ENCODE data around the gene ADAMTS14.
"Not testable (repeated sequence)": the region's sequence is repeated elsewhere in the genome, so short reads cannot be mapped to it uniquely, and the experiment has no call there.

Gene ADAMTS14

DNA sequence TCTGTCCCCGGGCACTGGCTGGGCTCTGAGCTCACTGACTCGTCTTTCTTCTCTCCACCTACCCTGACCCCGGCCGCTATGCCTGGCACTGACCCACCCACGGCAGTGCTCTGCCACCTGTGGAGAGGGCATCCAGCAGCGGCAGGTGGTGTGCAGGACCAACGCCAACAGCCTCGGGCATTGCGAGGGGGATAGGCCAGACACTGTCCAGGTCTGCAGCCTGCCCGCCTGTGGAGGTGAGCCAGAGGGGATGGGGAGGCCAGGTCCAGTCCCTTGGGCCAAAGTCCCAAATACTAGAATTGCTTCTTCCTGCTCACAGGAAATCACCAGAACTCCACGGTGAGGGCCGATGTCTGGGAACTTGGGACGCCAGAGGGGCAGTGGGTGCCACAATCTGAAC lies 85.5 kb downstream of the ADAMTS14 start:
- H3K36me3 ChIP-seq (ENCODE audit: control insufficient read depth, insufficient read depth, low read length), result no peaks in the 10 kb centered on the region
- no peaks in the 10 kb centered on the region for H3K9me3 ChIP-seq (ENCODE audit: control insufficient read depth, low read length)
- H3K27me3 ChIP-seq (ENCODE audit: control insufficient read depth, insufficient read depth, low read length), result peaks cover 5% of the 10 kb centered on the region
- no peak overlapping the region for H3K9ac ChIP-seq (ENCODE audit: low read length)
- H3K4me1 ChIP-seq (ENCODE audit: control insufficient read depth, insufficient read depth, low read length), result peaks cover 4% of the 10 kb centered on the region
- no peak overlapping the region for H3K4me3 ChIP-seq (ENCODE audit: low read length)

DNA sequence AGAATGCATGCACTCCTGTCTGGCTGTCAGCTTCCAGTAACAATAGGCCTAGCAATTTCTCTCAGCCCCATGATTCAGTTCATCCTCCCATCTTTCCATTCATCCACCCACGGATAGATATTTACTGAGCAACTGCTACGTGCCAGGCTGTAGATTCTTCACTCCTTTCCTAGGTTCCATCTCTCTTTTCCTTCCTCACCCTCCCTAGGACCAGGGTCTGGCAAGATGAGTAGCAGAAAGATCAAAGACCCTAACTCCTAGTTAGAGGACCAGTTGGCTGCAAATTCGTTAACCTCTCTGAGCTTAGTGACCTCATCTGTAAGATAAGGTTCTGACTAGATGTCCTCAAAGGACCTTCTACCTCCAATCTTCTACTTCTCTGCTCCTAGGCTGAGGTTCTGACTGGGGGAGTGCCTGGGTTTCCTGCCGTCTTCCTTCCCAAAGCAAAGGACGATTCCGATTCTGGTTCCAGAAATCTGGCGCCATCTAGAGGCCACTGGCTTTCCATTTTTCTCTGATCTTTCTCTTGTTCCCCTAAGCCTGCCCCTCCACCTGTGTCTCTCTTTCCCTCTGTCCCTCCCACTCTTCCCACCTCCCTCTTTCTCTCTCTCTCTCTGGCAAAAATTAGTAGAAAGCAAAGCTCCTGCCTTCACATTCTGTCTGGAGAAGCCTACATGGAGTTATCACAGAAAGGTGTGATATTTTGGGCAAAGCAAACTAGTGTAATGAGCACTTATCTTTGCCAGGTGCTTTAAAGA lies 86.6 kb downstream of the ADAMTS14 start:
- peaks cover 5% of the 10 kb centered on the region for H3K27me3 ChIP-seq (ENCODE audit: control insufficient read depth, insufficient read depth, low read length)
- peaks cover 4% of the 10 kb centered on the region for H3K4me1 ChIP-seq (ENCODE audit: control insufficient read depth, insufficient read depth, low read length)
- H3K9ac ChIP-seq (ENCODE audit: low read length), result no peak overlapping the region
- H3K36me3 ChIP-seq (ENCODE audit: control insufficient read depth, insufficient read depth, low read length), result no peaks in the 10 kb centered on the region
- no peaks in the 10 kb centered on the region for H3K9me3 ChIP-seq (ENCODE audit: control insufficient read depth, low read length)
- H3K4me3 ChIP-seq (ENCODE audit: low read length), result no peak overlapping the region

- Histone ChIP-seq H3K9ac (ENCODE audit: low read length) (no peak overlapping the region), H3K36me3 (ENCODE audit: control insufficient read depth, insufficient read depth, low read length) (no peaks in the 10 kb centered on the region), H3K4me1 (ENCODE audit: control insufficient read depth, insufficient read depth, low read length) (peaks cover 4% of the 10 kb centered on the region), H3K4me3 (ENCODE audit: low read length) (no peak overlapping the region), H3K27me3 (ENCODE audit: control insufficient read depth, insufficient read depth, low read length) (peaks cover 5% of the 10 kb centered on the region), H3K9me3 (ENCODE audit: control insufficient read depth, low read length) (no peaks in the 10 kb centered on the region)
Observed at GRCh38 chr10:70759781-70760180, 87.5 kb downstream of the ADAMTS14 start.

DNA sequence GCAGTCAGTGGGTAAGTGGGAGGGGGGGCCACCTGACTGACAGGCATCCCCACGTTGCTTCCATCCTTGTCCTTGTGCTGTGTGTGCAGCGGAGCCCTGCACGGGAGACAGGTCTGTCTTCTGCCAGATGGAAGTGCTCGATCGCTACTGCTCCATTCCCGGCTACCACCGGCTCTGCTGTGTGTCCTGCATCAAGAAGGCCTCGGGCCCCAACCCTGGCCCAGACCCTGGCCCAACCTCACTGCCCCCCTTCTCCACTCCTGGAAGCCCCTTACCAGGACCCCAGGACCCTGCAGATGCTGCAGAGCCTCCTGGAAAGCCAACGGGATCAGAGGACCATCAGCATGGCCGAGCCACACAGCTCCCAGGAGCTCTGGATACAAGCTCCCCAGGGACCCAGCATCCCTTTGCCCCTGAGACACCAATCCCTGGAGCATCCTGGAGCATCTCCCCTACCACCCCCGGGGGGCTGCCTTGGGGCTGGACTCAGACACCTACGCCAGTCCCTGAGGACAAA lies 88.0 kb downstream of the ADAMTS14 start:
- H3K4me3 ChIP-seq (ENCODE audit: low read length), result no peak overlapping the region
- no peaks in the 10 kb centered on the region for H3K9me3 ChIP-seq (ENCODE audit: control insufficient read depth, low read length)
- H3K27me3 ChIP-seq (ENCODE audit: control insufficient read depth, insufficient read depth, low read length), result peaks cover 5% of the 10 kb centered on the region
- H3K36me3 ChIP-seq (ENCODE audit: control insufficient read depth, insufficient read depth, low read length), result no peaks in the 10 kb centered on the region
- peaks cover 4% of the 10 kb centered on the region for H3K4me1 ChIP-seq (ENCODE audit: control insufficient read depth, insufficient read depth, low read length)
- H3K9ac ChIP-seq (ENCODE audit: low read length), result no peak overlapping the region

- Histone ChIP-seq H3K4me3 (ENCODE audit: low read length) (no peak overlapping the region), H3K9ac (ENCODE audit: low read length) (no peak overlapping the region), H3K36me3 (ENCODE audit: control insufficient read depth, insufficient read depth, low read length) (no peaks in the 10 kb centered on the region), H3K9me3 (ENCODE audit: control insufficient read depth, low read length) (no peaks in the 10 kb centered on the region), H3K4me1 (ENCODE audit: control insufficient read depth, insufficient read depth, low read length) (peaks cover 4% of the 10 kb centered on the region), H3K27me3 (ENCODE audit: control insufficient read depth, insufficient read depth, low read length) (peaks cover 5% of the 10 kb centered on the region)
Observed at GRCh38 chr10:70761031-70761601, 88.8 kb downstream of the ADAMTS14 start.

DNA sequence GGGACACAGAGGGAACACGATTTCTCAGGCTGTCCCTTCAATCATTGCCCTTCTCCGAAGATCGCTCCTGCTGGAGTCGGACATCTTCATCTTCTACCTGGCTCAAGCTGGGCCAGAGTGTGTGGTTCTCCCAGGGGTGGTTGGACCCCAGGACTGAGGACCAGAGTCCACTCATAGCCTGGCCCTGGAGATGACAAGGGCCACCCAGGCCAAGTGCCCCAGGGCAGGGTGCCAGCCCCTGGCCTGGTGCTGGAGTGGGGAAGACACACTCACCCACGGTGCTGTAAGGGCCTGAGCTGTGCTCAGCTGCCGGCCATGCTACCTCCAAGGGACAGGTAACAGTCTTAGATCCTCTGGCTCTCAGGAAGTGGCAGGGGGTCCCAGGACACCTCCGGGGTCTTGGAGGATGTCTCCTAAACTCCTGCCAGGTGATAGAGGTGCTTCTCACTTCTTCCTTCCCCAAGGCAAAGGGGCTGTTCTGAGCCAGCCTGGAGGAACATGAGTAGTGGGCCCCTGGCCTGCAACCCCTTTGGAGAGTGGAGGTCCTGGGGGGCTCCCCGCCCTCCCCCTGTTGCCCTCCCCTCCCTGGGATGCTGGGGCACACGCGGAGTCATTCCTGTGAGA lies 89.5 kb downstream of the ADAMTS14 start:
- Histone ChIP-seq H3K9ac (ENCODE audit: low read length) (no peak overlapping the region), H3K4me1 (ENCODE audit: control insufficient read depth, insufficient read depth, low read length) (peaks cover 4% of the 10 kb centered on the region), H3K36me3 (ENCODE audit: control insufficient read depth, insufficient read depth, low read length) (no peaks in the 10 kb centered on the region), H3K9me3 (ENCODE audit: control insufficient read depth, low read length) (no peaks in the 10 kb centered on the region), H3K27me3 (ENCODE audit: control insufficient read depth, insufficient read depth, low read length) (peaks cover 5% of the 10 kb centered on the region), H3K4me3 (ENCODE audit: low read length) (no peak overlapping the region)

GRCh38 chr10:70762441-70763175 lies 90.3 kb downstream of the ADAMTS14 start:
- H3K4me1 ChIP-seq (ENCODE audit: control insufficient read depth, insufficient read depth, low read length), result peaks cover 4% of the 10 kb centered on the region
- H3K27me3 ChIP-seq (ENCODE audit: control insufficient read depth, insufficient read depth, low read length), result peaks cover 5% of the 10 kb centered on the region
- H3K9me3 ChIP-seq (ENCODE audit: control insufficient read depth, low read length), result no peaks in the 10 kb centered on the region
- H3K9ac ChIP-seq (ENCODE audit: low read length), result no peak overlapping the region
- H3K36me3 ChIP-seq (ENCODE audit: control insufficient read depth, insufficient read depth, low read length), result no peaks in the 10 kb centered on the region
- H3K4me3 ChIP-seq (ENCODE audit: low read length), result no peak overlapping the region

- Histone ChIP-seq H3K9ac (ENCODE audit: low read length) (no peak overlapping the region), H3K36me3 (ENCODE audit: control insufficient read depth, insufficient read depth, low read length) (no peaks in the 10 kb centered on the region), H3K9me3 (ENCODE audit: control insufficient read depth, low read length) (no peaks in the 10 kb centered on the region), H3K4me1 (ENCODE audit: control insufficient read depth, insufficient read depth, low read length) (peaks cover 4% of the 10 kb centered on the region), H3K27me3 (ENCODE audit: control insufficient read depth, insufficient read depth, low read length) (peaks cover 8% of the 10 kb centered on the region), H3K4me3 (ENCODE audit: low read length) (no peak overlapping the region)
Observed at GRCh38 chr10:70763567-70763966, 91.3 kb downstream of the ADAMTS14 start.

GRCh38 chr10:70765794-70766594 lies 93.7 kb downstream of the ADAMTS14 start:
- Histone ChIP-seq H3K36me3 (ENCODE audit: control insufficient read depth, insufficient read depth, low read length) (no peaks in the 10 kb centered on the region), H3K27me3 (ENCODE audit: control insufficient read depth, insufficient read depth, low read length) (peaks cover 3% of the 10 kb centered on the region), H3K9me3 (ENCODE audit: control insufficient read depth, low read length) (no peaks in the 10 kb centered on the region), H3K4me1 (ENCODE audit: control insufficient read depth, insufficient read depth, low read length) (no peaks in the 10 kb centered on the region), H3K9ac (ENCODE audit: low read length) (no peak overlapping the region), H3K4me3 (ENCODE audit: low read length) (no peak overlapping the region)

- H3K27me3 ChIP-seq (ENCODE audit: control insufficient read depth, insufficient read depth, low read length); H3K4me1 ChIP-seq (ENCODE audit: control insufficient read depth, insufficient read depth, low read length); H3K9me3 ChIP-seq (ENCODE audit: control insufficient read depth, low read length); H3K36me3 ChIP-seq (ENCODE audit: control insufficient read depth, insufficient read depth, low read length); H3K4me3 ChIP-seq (ENCODE audit: low read length); H3K9ac ChIP-seq (ENCODE audit: low read length): not testable (repeated sequence)
Observed at GRCh38 chr10:70768026-70768685, 95.8 kb downstream of the ADAMTS14 start.

- Histone ChIP-seq H3K4me1 (ENCODE audit: control insufficient read depth, insufficient read depth, low read length) (no peaks in the 10 kb centered on the region), H3K36me3 (ENCODE audit: control insufficient read depth, insufficient read depth, low read length) (no peaks in the 10 kb centered on the region), H3K27me3 (ENCODE audit: control insufficient read depth, insufficient read depth, low read length) (peaks cover 3% of the 10 kb centered on the region), H3K9ac (ENCODE audit: low read length) (no peak overlapping the region), H3K9me3 (ENCODE audit: control insufficient read depth, low read length) (no peaks in the 10 kb centered on the region), H3K4me3 (ENCODE audit: low read length) (no peak overlapping the region)
Observed at GRCh38 chr10:70769121-70769520, 96.8 kb downstream of the ADAMTS14 start.
